CD4-positive, alpha-beta T cell treated with Interleukin-4 for 1 hour (primary cell): ENCODE data around the gene RALGAPA1.
"Not testable (repeated sequence)": the region's sequence is repeated elsewhere in the genome, so short reads cannot be mapped to it uniquely, and the experiment has no call there.

Source experiments
- DNase-seq, 2 donors: peaks; one replicate each; pipeline ENCODE4 v3.0.0-alpha.2; 2020 to 2022

Gene RALGAPA1

DNA sequence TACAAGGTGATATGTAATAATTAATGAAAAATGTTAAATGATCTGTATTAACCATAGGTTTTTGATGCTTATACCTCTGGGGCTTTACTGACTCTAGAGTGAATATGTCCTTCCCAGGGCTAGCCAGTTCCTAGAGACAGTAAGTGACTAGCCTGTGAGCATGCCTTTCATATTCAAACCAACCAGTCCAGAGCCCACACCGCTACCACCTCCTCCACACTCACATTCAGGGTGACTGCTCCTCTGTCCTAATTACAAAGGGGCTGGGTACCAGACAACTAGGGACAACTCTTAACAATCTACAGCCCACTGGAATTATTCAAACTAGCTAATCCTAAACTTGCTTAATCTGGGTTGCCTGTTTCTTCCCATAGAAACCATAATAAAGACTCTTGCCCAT lies 49.0 kb downstream of the RALGAPA1 start:
- no peak for DNase-seq

DNA sequence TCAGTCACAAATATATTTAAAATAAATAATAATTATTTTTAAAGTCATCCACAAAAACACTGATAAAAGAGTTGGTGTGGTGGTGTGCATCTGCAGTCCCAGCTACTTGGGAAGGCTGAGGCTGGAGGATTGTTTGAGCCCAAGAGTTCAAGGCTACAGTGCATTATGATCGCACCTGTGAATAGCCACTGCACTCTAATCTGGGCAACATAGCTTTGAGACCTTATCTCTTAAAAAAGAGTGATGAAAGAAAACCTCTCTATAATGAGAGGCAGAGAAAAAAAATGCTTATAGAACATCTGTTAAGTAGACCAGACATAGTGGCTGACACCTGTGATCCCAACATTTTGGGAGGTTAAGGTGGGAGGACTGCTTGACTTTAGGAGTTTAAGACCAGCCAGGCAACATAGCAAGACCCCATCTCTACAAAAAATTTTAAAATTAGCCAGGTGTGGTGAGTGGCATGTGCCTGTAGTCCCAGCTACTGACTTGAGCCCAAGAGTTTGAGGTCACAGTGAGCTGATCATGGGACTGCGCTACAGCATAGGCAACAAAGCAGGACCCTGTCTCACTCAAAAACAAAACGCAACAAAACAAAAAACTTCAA lies 50.5 kb downstream of the RALGAPA1 start:
- DNase-seq: no peak

DNA sequence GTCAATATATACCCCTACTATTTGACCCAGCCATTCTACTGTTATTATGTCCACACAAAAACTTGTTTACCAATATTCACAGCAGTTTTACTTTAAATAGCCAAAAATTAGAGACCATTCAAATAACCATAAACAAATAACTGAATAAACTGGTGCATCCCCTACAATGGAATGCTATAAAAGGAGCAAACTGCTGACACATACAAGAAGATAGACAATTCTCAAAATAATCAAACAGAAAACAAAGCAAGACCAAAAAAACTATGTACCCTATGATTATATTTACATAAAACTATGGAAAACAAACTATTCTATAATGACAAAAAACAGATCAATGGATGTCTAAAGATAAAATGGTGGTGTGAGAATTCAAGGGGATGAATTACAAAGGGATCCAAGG lies 54.4 kb downstream of the RALGAPA1 start:
- no peak for DNase-seq

DNA sequence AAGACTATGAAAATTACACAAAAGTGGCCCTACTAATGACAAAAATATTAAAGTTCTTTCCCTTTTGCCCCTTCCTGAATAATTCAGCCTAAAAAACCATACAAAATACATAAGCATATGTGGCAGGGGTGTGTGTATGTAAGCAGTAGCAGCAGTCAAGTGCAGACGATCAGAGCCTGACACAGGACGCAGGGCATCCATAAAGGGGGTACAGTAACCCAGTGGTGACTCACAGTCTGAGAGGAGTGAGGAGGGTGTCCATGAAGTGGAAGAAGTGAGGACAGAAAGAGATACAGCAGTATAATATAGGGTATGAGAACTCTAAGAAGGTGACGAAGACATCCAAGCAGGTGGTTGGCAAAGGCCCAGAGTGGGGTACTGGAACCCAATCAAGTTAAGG lies 56.7 kb downstream of the RALGAPA1 start:
- DNase-seq: no peak

DNA sequence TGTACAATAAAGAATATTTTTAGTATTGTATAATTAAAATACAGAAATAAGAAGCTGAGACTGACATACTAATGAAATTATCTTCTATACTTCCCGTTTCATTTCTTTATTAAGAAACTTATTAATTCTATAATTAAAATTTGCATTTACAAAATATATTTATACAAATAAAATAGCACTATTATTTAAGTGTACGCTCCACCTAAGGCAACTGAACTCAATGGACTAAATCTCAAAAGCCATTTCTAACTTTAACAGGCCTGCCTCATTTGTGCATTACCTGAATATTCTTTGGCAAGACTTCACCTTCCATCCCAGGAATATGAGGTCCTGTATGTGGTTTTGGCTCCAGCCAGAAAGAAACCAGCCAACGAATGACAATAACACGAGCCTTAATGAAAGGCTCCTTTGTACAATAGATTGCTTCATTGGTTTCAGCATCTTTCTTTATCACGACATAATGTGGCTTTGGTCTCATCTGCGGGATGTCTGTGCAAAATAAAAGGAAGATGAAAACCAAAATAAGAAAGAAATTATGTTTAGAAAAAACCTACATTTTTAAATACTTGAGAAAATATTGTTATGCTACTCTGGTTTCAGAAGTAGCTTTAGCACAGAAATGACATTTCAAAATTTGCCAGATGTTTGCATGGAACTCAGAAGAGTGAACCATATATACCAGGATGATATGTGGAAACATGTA lies 58.7 kb downstream of the RALGAPA1 start:
- DNase-seq: no peak

DNA sequence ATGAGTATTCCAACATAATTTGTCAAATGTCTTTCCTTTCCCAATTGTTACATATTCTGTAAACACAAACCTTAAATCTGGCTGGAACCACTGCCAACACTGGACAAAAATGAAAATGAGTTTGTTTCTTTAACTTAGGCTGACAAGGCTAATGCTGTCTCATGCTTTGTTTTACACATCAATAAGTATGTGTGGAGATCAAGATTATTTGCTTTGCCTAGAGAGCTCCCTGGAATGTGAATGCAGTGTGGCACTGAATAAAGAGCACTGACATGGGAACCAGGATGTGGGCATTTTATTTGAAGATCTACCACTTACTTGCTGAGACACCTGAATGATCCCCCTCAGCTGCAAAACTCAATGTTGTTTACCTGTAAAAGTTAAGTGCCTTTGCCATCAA lies 61.7 kb downstream of the RALGAPA1 start:
- no peak for DNase-seq

DNA sequence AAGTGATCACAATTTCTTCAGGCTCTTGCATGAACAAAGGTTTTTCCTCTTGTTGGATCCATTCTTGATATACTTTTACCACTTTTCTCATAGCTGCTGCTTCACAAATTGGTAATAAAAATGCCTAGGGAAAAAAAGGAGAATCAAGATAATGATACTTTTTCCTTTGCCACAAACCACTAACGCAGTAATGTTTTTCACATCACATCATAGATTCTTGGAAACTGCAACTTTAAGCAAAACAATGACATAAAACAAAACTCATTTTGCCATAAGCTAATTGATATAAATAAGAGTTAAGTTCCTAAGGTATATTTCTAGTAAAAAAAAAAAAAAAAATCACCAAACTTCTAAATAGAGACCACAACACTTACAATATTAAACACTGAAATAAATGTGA lies 66.7 kb downstream of the RALGAPA1 start:
- DNase-seq: no peak

DNA sequence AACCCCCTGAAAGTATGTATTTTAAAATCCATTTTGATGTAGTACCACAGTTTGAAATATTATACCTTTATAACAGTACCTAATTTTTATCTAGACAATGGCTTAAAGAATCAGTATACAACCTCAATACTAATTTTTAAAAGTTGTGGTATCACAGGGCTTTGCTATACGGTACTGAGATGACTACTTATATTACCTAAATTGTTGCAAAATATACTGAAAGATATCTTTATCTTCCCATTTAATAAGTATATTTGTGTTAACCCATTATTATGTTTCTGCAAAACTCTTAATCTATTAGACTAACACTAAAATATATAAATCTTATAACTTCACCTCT lies 67.1 kb downstream of the RALGAPA1 start:
- DNase-seq: no peak

DNA sequence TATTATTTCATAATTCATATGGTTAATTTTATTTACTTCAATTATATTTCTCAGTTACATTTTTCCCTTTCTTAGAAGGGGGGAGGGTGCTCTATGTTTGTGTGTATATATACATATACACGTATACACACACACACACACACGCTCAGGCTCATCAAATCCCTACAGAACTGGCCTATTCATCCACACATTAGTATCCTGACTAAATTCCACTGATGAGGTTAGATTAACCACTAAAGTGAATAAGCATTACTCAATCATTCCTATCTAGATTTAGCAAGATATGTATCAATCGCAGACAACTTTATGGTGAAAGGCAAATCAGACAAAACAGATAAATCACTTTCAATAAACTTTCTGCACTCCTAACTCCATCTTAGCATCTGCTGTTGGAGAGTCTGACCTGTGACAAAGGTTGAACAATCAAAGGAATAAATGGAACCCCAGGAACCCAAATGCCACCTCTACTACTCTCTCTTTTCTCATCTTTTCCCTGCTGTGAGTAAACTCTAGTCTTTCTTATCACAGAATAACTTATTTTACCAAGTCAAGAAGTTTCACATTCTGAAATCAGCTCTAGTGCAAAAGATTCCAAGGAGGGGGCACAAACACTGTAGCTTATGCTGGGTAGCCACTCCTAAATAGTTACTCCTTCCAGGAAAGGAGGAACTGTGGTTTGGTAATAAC lies 67.6 kb downstream of the RALGAPA1 start:
- no peak for DNase-seq

DNA sequence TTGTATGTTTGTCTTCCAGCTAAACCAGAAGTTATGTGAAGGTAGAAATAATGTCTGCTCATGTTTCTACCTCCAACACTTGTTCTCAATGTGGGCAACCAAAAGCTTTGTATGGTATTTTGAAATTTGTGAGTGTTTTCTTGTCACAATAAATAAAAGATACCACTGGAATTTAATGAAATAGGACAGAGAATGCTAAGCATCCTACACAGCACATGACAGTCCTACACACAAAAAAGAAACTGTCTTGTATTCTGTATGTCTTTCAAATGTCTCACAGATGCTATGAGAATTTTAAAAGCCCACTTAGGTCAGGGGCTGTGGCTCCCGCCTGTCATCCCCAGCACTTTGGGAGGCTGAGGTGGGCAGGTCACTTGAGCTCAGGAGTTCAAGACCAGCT lies 68.9 kb downstream of the RALGAPA1 start:
- DNase-seq: no peak

DNA sequence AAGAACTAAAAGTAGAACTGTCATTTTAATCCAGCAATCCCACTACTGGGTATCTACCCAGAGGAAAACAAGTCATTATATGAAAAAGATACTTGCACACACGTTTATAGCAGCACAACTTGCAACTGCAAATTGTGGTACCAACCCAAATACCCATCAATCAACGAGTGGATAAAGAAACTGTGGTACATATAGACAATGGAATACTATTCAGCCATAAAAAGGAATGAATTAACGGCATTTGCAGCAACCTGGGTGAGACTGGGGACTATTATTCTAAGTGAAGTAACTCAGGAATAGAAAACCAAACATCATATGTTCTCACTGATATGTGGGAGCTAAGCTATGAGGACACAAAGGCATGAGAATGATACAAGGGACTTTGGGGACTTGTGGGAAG lies 73.9 kb downstream of the RALGAPA1 start:
- DNase-seq: not testable (repeated sequence)

DNA sequence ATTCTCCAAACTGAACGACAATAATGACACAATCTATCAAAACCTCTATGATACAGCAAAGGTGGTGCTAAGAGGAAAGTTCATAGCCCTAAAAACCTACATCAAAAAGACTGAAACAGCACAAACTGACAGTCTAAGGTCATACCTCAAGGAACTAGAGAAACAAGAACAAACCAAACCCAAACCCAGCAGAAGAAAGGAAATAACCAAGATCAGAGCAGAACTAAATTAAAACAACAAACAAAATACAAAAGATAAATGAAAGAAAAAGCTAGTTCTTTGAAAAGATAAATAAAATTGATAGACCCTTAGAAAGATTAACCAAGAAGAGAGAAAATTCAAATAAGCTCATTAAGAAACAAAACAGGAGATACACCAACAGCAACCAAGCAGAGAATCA lies 75.6 kb downstream of the RALGAPA1 start:
- DNase-seq: not testable (repeated sequence)

DNA sequence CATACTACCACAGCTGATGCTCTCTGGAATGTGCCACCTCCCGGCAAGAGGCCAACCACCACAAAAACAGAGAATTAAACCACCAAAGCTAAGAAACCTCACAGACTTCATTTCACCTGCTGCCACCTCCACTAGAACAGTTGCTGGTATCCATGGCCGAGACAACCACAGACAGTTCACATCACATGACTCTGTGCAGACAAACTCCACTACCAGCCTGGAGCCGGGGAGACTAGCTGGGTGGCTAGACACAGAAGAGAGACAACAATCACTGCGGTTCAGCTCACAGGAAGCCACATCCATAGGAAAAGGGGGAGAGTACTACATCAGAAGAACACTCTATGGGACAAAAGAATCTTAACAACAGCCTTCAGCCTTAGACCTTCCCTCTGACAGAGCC lies 78.2 kb downstream of the RALGAPA1 start:
- no peak for DNase-seq

DNA sequence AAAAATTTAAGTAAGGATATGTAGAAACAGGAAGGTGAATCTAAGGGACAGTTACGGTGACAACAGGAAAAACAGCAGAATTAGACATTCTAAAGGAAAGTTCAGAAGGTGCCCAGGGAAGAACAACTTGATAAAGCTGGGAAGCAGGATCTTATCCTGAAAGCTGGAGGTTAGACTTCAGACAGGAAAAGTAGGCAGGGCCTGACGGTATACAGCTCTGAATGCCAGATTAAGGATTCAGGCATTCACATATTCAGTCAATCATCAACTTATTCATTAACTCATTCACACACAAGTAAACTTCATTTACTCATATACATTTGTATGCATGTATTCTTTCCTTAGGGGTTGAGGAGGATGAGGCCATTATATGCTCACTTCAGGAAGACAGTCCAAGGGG lies 81.3 kb downstream of the RALGAPA1 start:
- no peak for DNase-seq

DNA sequence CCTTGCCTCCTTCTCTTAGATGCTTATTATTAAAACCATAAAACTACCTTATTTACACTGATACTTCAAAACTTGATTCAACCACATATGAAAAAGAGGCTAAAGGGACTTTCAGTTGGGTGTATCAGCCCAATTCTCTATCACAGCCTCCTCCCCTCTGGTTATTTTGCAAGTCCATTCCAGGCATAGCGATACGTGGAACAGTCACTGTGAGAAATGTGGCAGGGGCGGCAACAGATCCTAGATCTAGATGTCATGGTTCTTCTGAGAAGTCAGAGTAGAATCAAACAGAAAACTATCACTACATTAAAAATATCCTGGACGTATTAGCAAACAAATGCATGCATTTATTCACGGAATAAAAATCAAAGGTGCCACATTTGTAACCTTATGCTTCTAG lies 83.2 kb downstream of the RALGAPA1 start:
- no peak for DNase-seq

DNA sequence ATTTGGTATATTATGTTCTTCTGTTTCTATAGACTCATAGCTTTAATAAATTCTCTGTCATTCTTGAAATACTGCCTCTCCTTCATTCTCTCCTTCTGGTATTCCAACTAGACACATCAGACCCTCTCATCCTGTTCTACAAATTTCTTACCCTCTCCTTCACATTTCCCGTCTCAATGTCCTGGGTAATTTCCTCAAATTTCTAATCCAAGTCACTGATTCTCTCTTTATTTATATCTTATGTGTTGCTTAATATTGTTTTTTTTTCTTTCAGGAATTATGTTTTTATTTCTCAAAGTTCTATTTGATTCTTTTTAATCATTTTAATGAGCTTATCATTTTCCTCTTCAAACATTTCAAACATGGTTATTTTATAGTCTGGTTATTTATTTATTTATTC lies 94.0 kb downstream of the RALGAPA1 start:
- no peak for DNase-seq

DNA sequence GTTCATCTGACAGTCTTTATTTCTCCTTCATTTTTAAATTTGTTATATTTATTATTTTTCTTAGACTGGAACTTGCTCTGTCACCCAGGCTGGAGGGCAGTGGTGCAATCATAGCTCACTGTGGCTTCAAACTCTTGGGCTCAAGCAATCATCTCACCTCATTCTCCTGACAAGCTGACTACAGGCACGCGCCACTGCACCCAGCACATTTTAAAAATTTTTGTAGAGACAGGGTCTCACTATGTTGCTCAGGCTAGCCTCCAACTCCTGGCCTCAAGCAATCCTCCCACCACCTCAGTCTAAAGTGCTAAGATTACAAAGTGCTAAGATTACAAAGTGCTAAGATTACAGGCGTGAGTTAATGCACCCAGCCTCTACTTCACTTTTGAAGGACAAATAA lies 96.6 kb downstream of the RALGAPA1 start:
- no peak for DNase-seq

DNA sequence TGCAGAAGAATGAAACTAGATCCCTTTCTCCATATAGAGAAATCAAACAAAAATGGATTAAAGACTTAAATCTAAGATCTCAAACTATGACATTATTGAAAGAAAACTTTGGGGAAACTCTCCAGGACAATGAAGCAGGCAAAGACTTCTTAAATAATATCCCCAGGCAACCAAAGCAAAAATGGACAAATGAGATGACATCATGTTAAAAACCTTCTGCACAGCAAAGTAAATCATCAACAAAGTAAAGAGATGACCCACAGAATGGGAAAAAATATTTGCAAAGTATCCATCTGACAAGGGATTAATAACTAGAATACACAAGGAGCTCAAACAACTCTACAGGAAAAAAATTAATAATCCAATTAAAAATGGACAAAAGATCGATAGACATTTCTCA lies 101.0 kb downstream of the RALGAPA1 start:
- no peak for DNase-seq

DNA sequence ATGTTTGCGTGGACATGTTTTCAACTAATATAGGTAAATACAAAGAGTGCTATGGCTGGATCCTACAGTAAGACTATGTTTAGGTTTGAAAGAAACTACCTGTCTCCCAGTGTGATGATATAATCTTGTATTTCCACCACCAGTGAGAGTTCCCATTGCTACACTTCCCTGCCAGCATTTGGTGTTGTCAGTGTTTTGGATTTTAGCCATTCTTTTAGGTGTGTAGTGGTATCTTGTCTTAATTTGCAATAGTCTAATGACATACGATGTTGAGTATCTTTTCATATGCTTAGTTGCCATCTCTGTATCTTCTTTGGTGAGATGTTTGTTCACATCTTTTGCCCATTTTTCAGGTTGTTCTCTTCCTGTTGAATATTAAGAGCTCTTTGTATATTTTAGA lies 103.5 kb downstream of the RALGAPA1 start:
- no peak for DNase-seq

DNA sequence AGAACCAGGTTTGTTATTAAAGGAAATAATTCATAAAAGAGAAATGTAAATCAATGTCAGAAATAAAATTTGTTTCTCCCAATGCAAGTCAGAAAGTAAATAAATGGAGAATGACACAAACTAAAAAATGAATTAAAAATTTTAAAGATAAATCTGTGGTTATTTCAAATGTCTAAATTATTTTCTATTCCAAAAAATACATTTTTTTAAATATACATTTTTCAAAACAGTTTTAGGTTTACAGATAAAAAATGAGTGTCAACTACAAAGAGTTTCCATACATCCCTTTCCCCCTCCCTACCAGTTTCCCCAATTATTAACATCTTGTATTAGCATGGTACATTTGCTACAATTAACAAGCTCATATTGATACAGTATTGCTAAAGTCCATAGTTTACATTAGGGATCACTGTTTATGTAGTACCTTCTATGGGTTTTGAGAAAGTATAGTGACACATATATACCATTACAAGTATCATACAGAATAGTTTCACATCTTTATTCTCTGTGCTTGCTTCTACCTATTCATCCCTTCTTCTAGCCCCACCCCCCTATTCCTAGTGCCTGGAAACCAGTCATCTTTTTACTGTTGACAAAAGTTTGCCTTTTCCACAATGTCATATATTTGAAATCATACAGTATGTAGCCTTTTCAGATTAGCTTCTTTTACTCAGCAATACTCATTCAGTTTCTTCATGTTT lies 104.2 kb downstream of the RALGAPA1 start:
- DNase-seq: no peak

DNA sequence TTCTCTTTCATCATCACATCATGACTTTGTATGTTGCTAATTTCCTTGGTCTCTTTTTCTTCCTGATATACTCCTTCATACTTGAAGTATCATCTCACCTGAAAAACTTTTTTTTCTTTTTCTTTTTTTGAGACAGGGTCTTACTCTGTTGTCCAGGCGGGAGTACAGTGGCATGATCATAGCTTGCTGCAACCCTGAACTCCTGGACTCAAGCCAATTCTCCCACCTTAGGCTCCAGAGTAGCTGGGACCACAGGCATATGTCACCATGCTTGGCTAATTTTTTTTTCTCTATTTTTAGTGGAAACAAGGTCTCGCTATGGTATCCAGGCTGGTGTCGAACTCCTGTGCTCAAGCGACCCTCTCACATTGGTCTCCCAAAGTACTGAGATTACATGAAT lies 107.6 kb downstream of the RALGAPA1 start:
- DNase-seq: no peak

DNA sequence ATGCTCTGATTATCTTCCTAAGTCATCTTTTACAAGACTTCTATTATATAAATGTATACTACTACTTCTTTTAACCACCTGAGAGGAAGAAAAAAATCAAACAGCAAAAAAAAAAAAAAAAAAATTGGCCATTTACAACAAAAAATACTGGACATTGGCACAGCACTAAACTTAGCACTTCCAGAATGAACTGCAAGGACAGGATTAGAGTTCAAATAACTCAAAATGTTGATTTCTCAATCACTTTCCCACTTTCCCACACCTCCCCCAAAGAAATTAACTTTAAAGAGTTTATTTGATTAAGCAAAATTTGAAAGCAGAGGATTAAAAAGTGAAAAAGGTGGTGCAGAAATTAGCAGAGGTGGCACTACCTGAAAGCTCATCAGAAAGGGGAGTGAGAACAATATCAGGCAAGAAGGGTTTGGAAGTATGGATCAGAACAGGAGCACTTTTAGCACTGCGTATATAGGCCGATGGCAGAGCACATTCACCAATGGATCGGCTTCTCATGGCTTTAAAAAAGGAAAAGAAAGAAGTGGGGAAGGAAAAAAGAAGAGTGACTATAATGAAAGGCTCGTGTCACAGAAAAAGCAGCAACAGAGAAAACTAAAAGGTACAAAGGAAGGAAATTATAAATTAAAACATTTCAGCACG lies 109.2 kb downstream of the RALGAPA1 start:
- DNase-seq: no peak

DNA sequence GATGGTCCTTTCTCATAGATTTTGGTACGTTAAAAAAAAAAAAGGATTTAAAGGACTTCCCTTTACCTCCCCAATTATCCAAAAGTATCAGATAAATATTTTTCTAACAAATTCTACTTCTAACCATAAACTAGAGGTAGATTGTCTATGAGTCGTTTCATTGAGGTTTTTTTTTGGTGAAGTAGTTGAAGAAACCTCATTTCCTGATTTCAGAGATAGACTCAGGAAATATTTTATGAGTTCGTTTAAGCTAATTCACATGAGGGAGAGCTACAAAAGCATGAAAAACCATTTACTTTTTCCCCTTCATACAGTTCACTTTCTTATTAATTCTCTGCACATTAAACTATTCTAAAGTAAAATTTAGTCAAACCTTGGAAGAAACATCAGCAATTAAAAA lies 112.5 kb downstream of the RALGAPA1 start:
- DNase-seq: no peak

DNA sequence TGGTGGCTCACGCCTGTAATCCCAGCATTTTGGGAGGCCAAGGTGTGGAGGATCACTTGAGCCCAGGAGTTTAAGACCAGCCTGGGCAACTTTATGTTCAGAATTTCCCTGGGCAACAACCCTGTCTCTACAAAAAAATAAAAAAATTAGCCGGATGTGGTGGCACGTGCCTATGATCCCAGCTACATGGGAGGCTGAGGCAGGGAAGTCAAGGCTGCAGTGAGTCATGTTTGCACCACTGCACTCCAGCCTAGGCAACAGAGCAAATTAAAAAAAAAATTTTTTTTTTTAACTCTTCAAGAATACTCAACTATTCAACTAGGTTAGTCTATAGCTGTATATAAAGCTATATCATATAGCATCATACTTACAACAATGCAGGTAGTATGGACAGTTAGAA lies 113.0 kb downstream of the RALGAPA1 start:
- DNase-seq: no peak
